HepG2 (cell line): ENCODE results near the gene CHI3L1. TPM values are rescaled to one million over a fixed set of nuclear protein-coding genes. Genes with fewer than 3 reads are reported as not detected.

Experiments
- ATAC-seq: fragments of 200-7000 bp; cut with Tn5 transposase; 3 replicates; pipeline ENCODE4 v1.9.1; 2020; ENCODE audit warnings: mild to moderate bottlenecking, moderate library complexity
- BruUV-seq: library from RNA; stranded (reverse); fragments of 400-500 nt; replicated peaks from 2 replicates; lab custom pipeline; 2021; lab: Mats Ljungman, UMichigan
- CTCF ChIA-PET: fragments of 300-600 bp; formaldehyde crosslinking; extraction: SDS; loops from one replicate; lab custom pipeline; 2021; ENCODE audit warnings: low total read pairs, inconsistent platforms, low intra/inter-chr PET ratio; lab: Yijun Ruan, JAX
- POLR2A ChIA-PET: fragments of 350-600 bp; sonication (Branson Sonifier 250); formaldehyde crosslinking; loops from one replicate; lab custom pipeline; 2020; ENCODE audit warnings: antibody characterized with exemption, inconsistent platforms; lab: Yijun Ruan, JAX
- DNase-seq: peaks from one replicate; pipeline ENCODE4 v3.0.0-alpha.2; 2015; ENCODE audit warnings: low spot score
- FAIRE-seq: peaks from 3 replicates; lab custom pipeline; 2011; peaks lifted over from hg19 to GRCh38; lab: Jason Lieb, UNC
- H2AFZ ChIP-seq: one replicate; pipeline ENCODE4 v1.6.1; 2011; ENCODE audit warnings: low read length, inconsistent platforms
- H3K27ac ChIP-seq: fragments of 300-600 bp; 3 replicates; pipeline ENCODE4 v1.8.0; 2011; ENCODE audit warnings: mixed run types, mild to moderate bottlenecking, mixed read lengths, low read length, inconsistent platforms; ENCODE audit not compliant: insufficient read depth; ENCODE audit errors: extremely low read length
- H3K27me3 ChIP-seq, 2 experiments: fragments of 200-600 bp in 1 of 2; 2 replicates in 1 of 2; 3 replicates in 1 of 2; pipeline versions ENCODE4 v1.6.0 to v1.8.0; 2011; ENCODE audit warnings: low read length in 2 of 2, mild to moderate bottlenecking in 2 of 2, moderate library complexity in 2 of 2, inconsistent platforms in 1 of 2; ENCODE audit not compliant: insufficient read depth in 2 of 2, control insufficient read depth in 1 of 2
- H3K36me3 ChIP-seq, 2 experiments: fragments of 200-600 bp in 1 of 2; replicated peaks in 1 of 2; 2 replicates in 1 of 2; 3 replicates in 1 of 2; pipeline versions ENCODE4 v1.5.1 to v1.8.0; 2011; ENCODE audit warnings: low read length in 2 of 2, inconsistent platforms in 1 of 2; ENCODE audit not compliant: insufficient read depth in 2 of 2, control insufficient read depth in 1 of 2
- H3K4me1 ChIP-seq: 2 replicates; pipeline ENCODE4 v1.5.1; 2012; ENCODE audit warnings: low read length, inconsistent platforms; ENCODE audit not compliant: insufficient read depth
- H3K4me2 ChIP-seq: 2 replicates; pipeline ENCODE4 v1.6.0; 2011; ENCODE audit warnings: low read depth, low read length, inconsistent platforms
- H3K4me3 ChIP-seq, 3 experiments: fragments of 200-600 bp in 1 of 3; sonication (generic), shearing (Covaris generic) in 1 of 3; replicated peaks in 1 of 3; 2 replicates each; pipeline ENCODE4 v1.5.1; 2011 to 2016; ENCODE audit warnings: low read length in 3 of 3, inconsistent platforms in 2 of 3, low read depth in 2 of 3, mild to moderate bottlenecking in 2 of 3, control low read depth in 1 of 3, mixed read lengths in 1 of 3; ENCODE audit not compliant: insufficient read depth in 1 of 3
- H3K79me2 ChIP-seq: one replicate; pipeline ENCODE4 v1.6.1; 2011; ENCODE audit warnings: low read length, inconsistent platforms; ENCODE audit not compliant: insufficient read depth
- H3K9ac ChIP-seq: 2 replicates; pipeline ENCODE4 v1.6.0; 2011; ENCODE audit warnings: mild to moderate bottlenecking, low read depth, low read length, inconsistent platforms; ENCODE audit not compliant: insufficient read depth
- H3K9me3 ChIP-seq: 2 replicates; pipeline ENCODE4 v1.5.1; 2012; ENCODE audit warnings: mild to moderate bottlenecking, low read length
- H4K20me1 ChIP-seq: 2 replicates; pipeline ENCODE4 v1.6.0; 2011; ENCODE audit warnings: inconsistent platforms, mild to moderate bottlenecking, low read length, moderate library complexity; ENCODE audit not compliant: insufficient read depth
- ATF7 ChIP-seq, 2 experiments: fragments of 450-650 bp in 1 of 2; sonication (generic) in 1 of 2; formaldehyde crosslinking in 1 of 2; IDR thresholded peaks; 2 replicates each; pipeline versions ENCODE4 v1.4.0 to v1.6.1; 2016 to 2020; ENCODE audit warnings: antibody characterized with exemption in 1 of 2, mild to moderate bottlenecking in 1 of 2, missing genetic modification reagents in 1 of 2
- EP300 ChIP-seq, 3 experiments: sonication (generic) in 1 of 3; formaldehyde crosslinking in 1 of 3; IDR thresholded peaks; 2 replicates each; pipeline versions ENCODE4 v1.5.1 to v1.6.1; 2011 to 2020; ENCODE audit warnings: low read depth in 2 of 3, low read length in 2 of 3, borderline replicate concordance in 1 of 3, improper control_type of control experiment in 1 of 3, mild to moderate bottlenecking in 1 of 3, missing genetic modification reagents in 1 of 3, moderate library complexity in 1 of 3
- HBP1 ChIP-seq: IDR thresholded peaks from 2 replicates; pipeline ENCODE4 v1.6.1; 2016; ENCODE audit warnings: low read depth, control low read depth
- PAXIP1 ChIP-seq: sonication (generic); formaldehyde crosslinking; conservative IDR thresholded peaks from 2 replicates; pipeline ENCODE4 v1.4.0; 2020; ENCODE audit warnings: mild to moderate bottlenecking, missing genetic modification reagents, moderate library complexity
- POLR2AphosphoS5 ChIP-seq: IDR thresholded peaks from 2 replicates; pipeline ENCODE4 v1.6.1; 2012; ENCODE audit warnings: low read depth, low read length
- SNAI1 ChIP-seq: sonication (generic); formaldehyde crosslinking; IDR thresholded peaks from 2 replicates; pipeline ENCODE4 v1.5.0; 2020; ENCODE audit warnings: mild to moderate bottlenecking, missing genetic modification reagents, borderline replicate concordance
- ZFYVE20 ChIP-seq: sonication (generic); formaldehyde crosslinking; IDR thresholded peaks from 2 replicates; pipeline ENCODE4 v1.8.0; 2023; ENCODE audit warnings: low read depth, mild to moderate bottlenecking, moderate library complexity, missing genetic modification reagents, borderline replicate concordance
- ZMYM3 ChIP-seq: sonication (generic); formaldehyde crosslinking; IDR thresholded peaks from 2 replicates; pipeline ENCODE4 v1.5.1; 2020; ENCODE audit warnings: mild to moderate bottlenecking, missing genetic modification reagents
- ZNF160 ChIP-seq: sonication (generic); formaldehyde crosslinking; IDR thresholded peaks from 2 replicates; pipeline ENCODE4 v1.8.0; 2022; ENCODE audit warnings: mild to moderate bottlenecking, inconsistent platforms, missing genetic modification reagents
- ZNF260 ChIP-seq: sonication (generic); formaldehyde crosslinking; IDR thresholded peaks from 2 replicates; pipeline ENCODE4 v1.4.0; 2020; ENCODE audit warnings: missing genetic modification reagents, low read depth, mild to moderate bottlenecking, borderline replicate concordance
- ZNF441 ChIP-seq: sonication (generic); formaldehyde crosslinking; IDR thresholded peaks from 2 replicates; pipeline ENCODE4 v1.7.0; 2021; ENCODE audit warnings: missing genetic modification reagents, borderline replicate concordance
- ZNF710 ChIP-seq: sonication (generic); formaldehyde crosslinking; IDR thresholded peaks from 2 replicates; pipeline ENCODE4 v1.5.0; 2020; ENCODE audit warnings: mild to moderate bottlenecking, missing genetic modification reagents, borderline replicate concordance
- ZNF776 ChIP-seq: sonication (generic); formaldehyde crosslinking; IDR thresholded peaks from 2 replicates; pipeline ENCODE4 v1.4.0; 2020; ENCODE audit warnings: mild to moderate bottlenecking, missing genetic modification reagents
- WGBS: methylation state at CpG from one replicate; pipeline ENCODE4 v1.1.6; 2017; ENCODE audit warnings: low lambda C conversion rate; 5-methylcytosine and 5-hydroxymethylcytosine counted together
- in situ Hi-C: cut with HindIII; loops from 2 replicates; pipeline ENCODE4 v1.10.0; 2017; ENCODE audit warnings: low pct_unique_long_range_greater_than_20kb; ENCODE audit not compliant: extremely low pct_ligation_motif_present
- intact Hi-C: fragments of 100-400 bp; cut with micrococcal nuclease; formaldehyde crosslinking; loops from one replicate; pipeline ENCODE4 v1.10.0; 2022; ENCODE audit not compliant: unreplicated experiment
- polyA plus RNA-seq, 8 experiments: library from polyadenylated mRNA; depleted of rRNA in 3 of 8; stranded (reverse) in 7 of 8; unstranded in 1 of 8; fragments of >200 nt; fragmentation: Illumina TruSeq in 4 of 8; extraction: Trizol in 4 of 8; gene quantifications; 2 replicates each; pipeline versions ENCODE4 v1.2.1 to v1.2.3, GENCODE V29; 2011 to 2016; ENCODE audit warnings: low read depth in 4 of 8, missing spikeins in 1 of 8, mixed read lengths in 1 of 8; ENCODE audit not compliant: insufficient read depth in 1 of 8
- total RNA-seq, 5 experiments: library from RNA; depleted of rRNA; stranded (reverse); fragments of >200 nt; fragmentation: Illumina TruSeq; extraction: Trizol; gene quantifications; 2 replicates each; pipeline ENCODE4 v1.2.3, GENCODE V29; 2016; ENCODE audit warnings: low read depth in 1 of 5

CHI3L1 gene
- total and polyA plus RNA-seq, 2 of the 13 experiments (the other 11 are each of a cell fraction or from before 2014, with no cell fraction given) = 0.09 to 0.13 TPM

GRCh38 chr1:203165101-203165799, 21.3 kb downstream of the CHI3L1 start (continued):
- TF ChIP-seq HBP1 (CRISPR knock-in tag) (no peak), ATF7 (IDR thresholded peaks at IDR 0.05) (no peak), ATF7 (CRISPR knock-in tag; IDR thresholded peaks at IDR 0.05) (no peak), ZNF160 (no peak), ZMYM3 (no peak)

- no peaks in the 10 kb centered on the region for H3K4me1 ChIP-seq
- WGBS = 21% methylated on average over 4 of the region's 7 CpGs
- in situ Hi-C loops = no loop called here
- H2AFZ ChIP-seq = no peak overlapping the region
- ChIA-PET CTCF (no interaction called here), POLR2A (no interaction called here)
- no peaks in the 10 kb centered on the region for H3K9me3 ChIP-seq
- no peaks in the 10 kb centered on the region for H3K36me3 ChIP-seq
- no peak overlapping the region for H3K27ac ChIP-seq
- ATAC-seq = no peak
- intact Hi-C loops = no loop called here
- no peak for DNase-seq
- no peak overlapping the region for H3K9ac ChIP-seq
- BruUV-seq = no TSS peak
- H4K20me1 ChIP-seq = no peaks in the 10 kb centered on the region
- H3K27me3 ChIP-seq = peaks cover 1 to 3% of the 10 kb centered on the region in 2 experiments; a peak in 2 of 5 replicates
- no peak overlapping the region for H3K4me2 ChIP-seq
- no peaks in the 10 kb centered on the region for H3K79me2 ChIP-seq
- FAIRE-seq = no peak
- H3K4me3 ChIP-seq = no peak overlapping the region
- TF ChIP-seq ZNF776 (no peak), PAXIP1 (CRISPR knock-in tag) (no peak), ZNF260 (CRISPR knock-in tag) (no peak), ZNF710 (no peak), ZFYVE20 (CRISPR knock-in tag) (no peak), POLR2AphosphoS5 (no peak), ZNF441 (no peak), EP300 (IDR thresholded peaks at IDR 0.05; ENCODE audit: low read depth in 2 of 2, low read length in 2 of 2) (no peak), EP300 (CRISPR knock-in tag; IDR thresholded peaks at IDR 0.05; ENCODE audit: borderline replicate concordance) (no peak), SNAI1 (no peak)
These were observed 22.4 kb downstream of the CHI3L1 start for GRCh38 chr1:203163891-203164635.
